Peyer's patch (tissue), 4 donors: Measurements from ENCODE around the gene LRTM2.

ENCODE experiments used
- POLR2A ChIP-seq, 2 donors: fragments of 450-650 bp; IDR thresholded peaks; one replicate each; pipeline ENCODE4 v1.5.1; 2017; ENCODE audit warnings: antibody characterized with exemption in 2 of 2, mild to moderate bottlenecking in 2 of 2, moderate library complexity in 2 of 2
- TF ChIP-seq, protein P1 (sequence below), 6 experiments: fragments of 450-650 bp in 4 of 6; fragments of 200-600 bp in 2 of 6; sonication (generic) in 1 of 6; IDR thresholded peaks; one replicate each; pipeline ENCODE4 v1.5.1; 2017 to 2019; ENCODE audit warnings: antibody characterized with exemption in 6 of 6, mild to moderate bottlenecking in 3 of 6, moderate library complexity in 1 of 6

DNA sequence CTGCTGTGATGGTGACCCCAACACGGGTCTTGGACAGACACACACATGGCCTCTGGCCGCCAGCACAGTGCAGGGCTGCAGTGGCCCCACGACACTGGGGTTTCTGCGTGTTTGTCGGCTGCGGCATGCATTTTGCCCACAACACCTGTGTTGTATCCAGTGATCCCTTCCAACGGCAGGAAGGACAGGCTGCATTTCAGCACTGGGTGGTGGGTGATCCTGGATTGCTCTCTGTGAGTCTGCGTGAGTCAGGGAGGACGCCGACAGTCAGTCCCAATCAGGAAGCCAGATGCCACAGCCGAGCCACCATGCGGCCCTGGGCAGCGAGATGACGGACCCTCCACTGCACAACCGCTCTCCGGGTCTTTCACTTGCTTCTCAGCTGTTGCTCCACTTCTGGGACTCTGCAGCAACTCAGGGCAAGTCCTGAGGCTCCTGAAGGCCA is 20.6 kb downstream of the LRTM2 start:
- TF ChIP-seq POLR2A (IDR thresholded peaks at IDR 0.05): no peak
- TF ChIP-seq, protein P1, sequence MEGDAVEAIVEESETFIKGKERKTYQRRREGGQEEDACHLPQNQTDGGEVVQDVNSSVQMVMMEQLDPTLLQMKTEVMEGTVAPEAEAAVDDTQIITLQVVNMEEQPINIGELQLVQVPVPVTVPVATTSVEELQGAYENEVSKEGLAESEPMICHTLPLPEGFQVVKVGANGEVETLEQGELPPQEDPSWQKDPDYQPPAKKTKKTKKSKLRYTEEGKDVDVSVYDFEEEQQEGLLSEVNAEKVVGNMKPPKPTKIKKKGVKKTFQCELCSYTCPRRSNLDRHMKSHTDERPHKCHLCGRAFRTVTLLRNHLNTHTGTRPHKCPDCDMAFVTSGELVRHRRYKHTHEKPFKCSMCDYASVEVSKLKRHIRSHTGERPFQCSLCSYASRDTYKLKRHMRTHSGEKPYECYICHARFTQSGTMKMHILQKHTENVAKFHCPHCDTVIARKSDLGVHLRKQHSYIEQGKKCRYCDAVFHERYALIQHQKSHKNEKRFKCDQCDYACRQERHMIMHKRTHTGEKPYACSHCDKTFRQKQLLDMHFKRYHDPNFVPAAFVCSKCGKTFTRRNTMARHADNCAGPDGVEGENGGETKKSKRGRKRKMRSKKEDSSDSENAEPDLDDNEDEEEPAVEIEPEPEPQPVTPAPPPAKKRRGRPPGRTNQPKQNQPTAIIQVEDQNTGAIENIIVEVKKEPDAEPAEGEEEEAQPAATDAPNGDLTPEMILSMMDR (IDR thresholded peaks at IDR 0.05): no peak
